GM12878 (cell line): ENCODE data around the gene ZDHHC14.

Experiments
- EZH2 ChIP-seq: IDR thresholded peaks from 2 replicates; pipeline ENCODE4 v1.6.1; 2012; ENCODE audit warnings: low read depth, mild to moderate bottlenecking, control low read depth, inconsistent platforms, low read length, borderline replicate concordance; ENCODE audit not compliant: control insufficient read depth
- HDAC2 ChIP-seq: fragments of 200-600 bp; sonication (generic); IDR thresholded peaks from 2 replicates; pipeline ENCODE4 v1.6.1; 2017
- TCF12 ChIP-seq: IDR thresholded peaks from 2 replicates; pipeline ENCODE4 v1.6.1; 2011; ENCODE audit warnings: low read depth, mild to moderate bottlenecking, low read length

DNA sequence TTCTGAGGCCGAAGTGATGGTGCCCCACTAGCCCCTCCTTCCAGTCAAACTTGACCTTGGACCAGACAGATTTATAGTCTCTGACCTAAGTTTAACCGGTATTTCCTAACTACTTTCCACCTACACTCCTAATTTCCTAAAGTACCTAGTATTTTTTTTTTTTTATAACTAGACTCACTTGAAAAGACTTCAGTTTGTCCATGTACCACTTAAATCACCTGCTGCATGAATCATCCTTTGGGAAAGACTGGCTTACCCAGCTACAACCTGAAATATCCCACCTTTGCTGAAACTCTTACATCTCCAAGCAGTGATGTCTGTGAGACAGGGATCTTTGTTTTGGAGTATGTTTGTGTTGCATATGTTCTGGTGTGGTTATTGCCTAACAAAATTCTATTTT is 71.1 kb downstream of the ZDHHC14 start:
- TF ChIP-seq EZH2 = no peak
- no peak for TF ChIP-seq TCF12
- no peak for TF ChIP-seq HDAC2
